ENCODE data around the gene ZNF276.

The ZNF276 gene

DNA sequence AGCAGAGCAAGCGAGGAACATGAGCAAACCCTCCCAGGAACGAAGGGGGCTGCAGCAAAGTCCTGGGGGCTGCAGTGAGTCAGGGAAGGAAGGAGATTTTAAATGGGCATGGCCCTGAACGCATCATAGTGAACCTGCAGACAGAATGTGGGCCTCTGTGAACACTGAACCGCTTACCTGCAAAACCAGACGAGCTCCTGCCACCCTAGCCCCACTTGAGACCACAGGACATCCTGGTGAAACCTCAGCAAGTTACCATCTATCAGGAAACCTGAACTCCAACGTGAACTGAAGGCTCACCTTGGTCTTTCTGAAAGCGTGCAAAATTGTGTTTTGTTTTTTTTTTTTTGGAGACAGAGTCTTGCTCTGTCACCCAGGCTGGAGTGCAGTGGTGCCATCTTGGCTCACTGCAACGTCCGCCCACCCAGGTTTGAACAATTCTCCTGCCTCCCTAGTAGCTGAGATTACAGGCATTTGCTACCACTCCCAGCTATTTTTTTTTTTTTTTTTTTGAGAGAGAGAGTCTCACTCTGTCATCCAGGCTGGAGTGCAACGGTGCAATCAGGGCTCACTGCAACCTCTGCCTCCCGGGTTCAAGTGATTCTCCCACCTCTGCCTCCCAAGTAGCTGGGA, 64.3 kb downstream of the ZNF276 start:
- DNase-seq = no peak

- no peak for DNase-seq
Observed at GRCh38 chr16:89786474-89787364, 65.4 kb downstream of the ZNF276 start.

DNA sequence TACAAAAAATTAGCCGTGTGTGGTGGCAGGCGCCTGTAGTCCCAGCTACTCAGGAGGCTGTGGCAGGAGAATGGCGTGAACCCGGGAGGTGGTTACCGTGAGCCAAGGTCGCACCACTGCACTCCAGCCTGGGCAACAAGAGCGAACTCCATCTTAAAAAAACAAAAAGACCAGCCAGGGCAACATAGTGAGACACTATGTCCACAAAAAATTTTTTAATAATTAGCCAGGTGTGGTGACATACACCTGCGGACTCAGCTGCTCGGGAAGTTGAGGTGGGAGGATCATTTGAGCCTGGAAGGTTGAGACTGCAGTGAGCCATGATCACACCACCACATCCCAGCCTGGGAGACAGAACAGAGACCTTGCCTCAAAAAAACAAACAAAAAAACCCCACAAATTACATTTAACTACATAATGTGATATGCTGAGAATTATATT, 66.0 kb downstream of the ZNF276 start:
- DNase-seq = no peak

Measured in inflammatory macrophage treated with lipopolysaccharide for 4 hours (primary cell).